ENCODE data around the gene GLTP. TPM values are rescaled to one million over a fixed set of nuclear protein-coding genes. Genes with fewer than 3 reads are reported as not detected.

Gene GLTP
- total RNA-seq, 1 experiment from 2014 or later = 78.2 TPM

DNA sequence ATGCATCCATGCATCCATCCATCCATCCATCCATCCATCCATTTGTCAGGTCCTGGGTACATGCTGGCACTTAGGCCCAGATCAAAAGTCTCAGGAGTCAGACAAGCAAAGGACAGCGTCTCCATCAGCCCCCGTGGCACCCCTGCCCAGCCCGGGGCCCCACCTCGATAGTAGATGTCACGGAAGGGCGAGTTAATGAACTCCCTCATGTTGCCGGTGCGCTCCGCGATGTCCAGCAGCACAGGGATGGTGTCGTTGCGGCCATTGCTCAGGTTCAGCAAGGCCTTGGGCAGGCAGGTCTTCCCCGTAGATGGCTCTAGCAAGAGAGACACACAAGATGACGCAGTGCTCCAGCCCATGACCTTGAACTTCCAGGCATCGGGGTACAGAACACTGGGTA is 77.5 kb downstream of the GLTP start:
- ChIA-PET CTCF (no interaction called here), POLR2A (ENCODE audit: unreplicated experiment) (no interaction called here)
- ATAC-seq = no peak
- intact Hi-C loops (cut with micrococcal nuclease) = no loop called here
- no peaks in the 10 kb centered on the region for H3K36me3 ChIP-seq (ENCODE audit: low read depth, low read length)
- H3K4me3 ChIP-seq (ENCODE audit: low read length) = no peak overlapping the region
- H3K79me2 ChIP-seq (ENCODE audit: low read length) = no peaks in the 10 kb centered on the region
- no peak for DNase-seq
- TF ChIP-seq EZH2 (IDR thresholded peaks at IDR 0.05; ENCODE audit: low read length, unreplicated experiment) (no peak), CTCF (conservative IDR thresholded peaks at IDR 0.05; ENCODE audit: low read depth, low read length) (no peak), EZH2phosphoT487 (IDR thresholded peaks at IDR 0.05; ENCODE audit: borderline replicate concordance, low read length) (no peak)
- no peak overlapping the region for H3K4me2 ChIP-seq (ENCODE audit: low read length)
- H3K9me2 ChIP-seq (replicated peaks; ENCODE audit: low read length) = no peaks in the 10 kb centered on the region
- no peak overlapping the region for H3K9ac ChIP-seq (ENCODE audit: low read length)
- H3K4me1 ChIP-seq (ENCODE audit: insufficient read depth, low read length) = no peaks in the 10 kb centered on the region
- BruUV-seq (replicated peaks) = no TSS peak
- no peak overlapping the region for H2AFZ ChIP-seq (ENCODE audit: low read length)
- no peak overlapping the region for H3K27ac ChIP-seq (ENCODE audit: low read length)
- no peaks in the 10 kb centered on the region for H3F3A ChIP-seq (ENCODE audit: low read length, unreplicated experiment)
- H3K9me3 ChIP-seq (ENCODE audit: low read length) = no peaks in the 10 kb centered on the region
- H3K27me3 ChIP-seq (ENCODE audit: low read length) = no peaks in the 10 kb centered on the region
- no peaks in the 10 kb centered on the region for H4K20me1 ChIP-seq (ENCODE audit: low read length)

Small RNA genes within 50 kb of the gene (microRNA-seq; reads per million reads assigned to microRNA genes)
- gene MIR4497 (ENCODE audit: unreplicated experiment) = not detected

Other genes starting within 250 kb of the GLTP start
- 11.7 and 15.3 TPM in 2 replicates for gene FAM222A, start 166.7 kb downstream of the GLTP start, total RNA-seq (2014; rRNA removed)
- 1.6 and 2.4 TPM in 2 replicates for gene TRPV4, start 47.1 kb downstream of the GLTP start, total RNA-seq (2014; rRNA removed)
- gene TCHP, start 19.7 kb upstream of the GLTP start, total RNA-seq (2014; rRNA removed) = 21.6 and 42.8 TPM in 2 replicates
- 24.6 and 26.8 TPM in 2 replicates for gene GIT2, start 115.8 kb upstream of the GLTP start, total RNA-seq (2014; rRNA removed)
- gene ANKRD13A, start 118.9 kb upstream of the GLTP start, total RNA-seq (2014; rRNA removed) = 117 and 118 TPM in 2 replicates
- gene C12orf76, start 168.0 kb upstream of the GLTP start, total RNA-seq (2014; rRNA removed) = 5.5 and 6.7 TPM in 2 replicates
- gene IFT81, start 243.8 kb upstream of the GLTP start, total RNA-seq (2014; rRNA removed) = 7.2 and 10.1 TPM in 2 replicates

Measured in PC-3 (cell line).